Measurements from ENCODE around the gene POLL. TPM values are rescaled to one million over a fixed set of nuclear protein-coding genes. Genes with fewer than 3 reads are reported as not detected.

Gene POLL
- total and polyA plus RNA-seq, 7 donors: 9.0 to 39.6 (median 29.4) TPM

- H3K4me1 ChIP-seq: peaks cover 0 to 28% (median 20%) of the 10 kb centered on the region in 4 donors
- TF ChIP-seq POLR2AphosphoS5 (IDR thresholded peaks at IDR 0.05) (no peak), POLR2A (IDR thresholded peaks at IDR 0.05) (no peak), CTCF (IDR thresholded peaks at IDR 0.05) (no peak), EP300 (IDR thresholded peaks at IDR 0.05) (no peak)
- no peaks in the 10 kb centered on the region for H3K9me3 ChIP-seq
- peaks cover 0 to 42% (median 8%) of the 10 kb centered on the region in 4 donors for H3K36me3 ChIP-seq
- H3K4me3 ChIP-seq: no peak overlapping the region
- no peak for DNase-seq
- WGBS, 2 donors: 97% methylated on average over 9 of the region's 9 CpGs
- no peaks in the 10 kb centered on the region for H3K27me3 ChIP-seq
- intact Hi-C loops (cut with DNase I): loop anchor here (5.0 kb wide), 2 partner anchors 196 to 234 kb away; partner anchors contain the start of genes BTRC and NPM3
- no peak overlapping the region for H3K27ac ChIP-seq
Observed at GRCh38 chr10:101585841-101586240, 2.2 kb downstream of the POLL start.

- Histone ChIP-seq H3K9me3 (no peaks in the 10 kb centered on the region), H3K36me3 (peaks cover 8 to 79% (median 22%) of the 10 kb centered on the region in 4 donors), H3K4me3 (no peak overlapping the region), H3K27me3 (no peaks in the 10 kb centered on the region), H3K4me1 (no peaks in the 10 kb centered on the region), H3K27ac (no peak overlapping the region)
- DNase-seq: no peak
- intact Hi-C loops (cut with DNase I): no loop called here
- 89 to 93% methylated on average over 10 of the region's 10 CpGs for WGBS, 2 donors
- no peak for TF ChIP-seq POLR2A (IDR thresholded peaks at IDR 0.05)
- TF ChIP-seq CTCF (IDR thresholded peaks at IDR 0.05): no peak
- no peak for TF ChIP-seq POLR2AphosphoS5 (IDR thresholded peaks at IDR 0.05)
- no peak for TF ChIP-seq EP300 (IDR thresholded peaks at IDR 0.05)
Observed at GRCh38 chr10:101580486-101581399, 7.3 kb downstream of the POLL start.

GRCh38 chr10:101579516-101579870 lies 8.6 kb downstream of the POLL start:
- peaks cover 8 to 70% (median 22%) of the 10 kb centered on the region in 4 donors for H3K36me3 ChIP-seq

GRCh38 chr10:101578803-101579515 lies 9.1 kb downstream of the POLL start:
- no peak for DNase-seq
- intact Hi-C loops (cut with DNase I): no loop called here

More at GRCh38 chr10:101579516-101579870, 8.6 kb downstream of the POLL start:
- Histone ChIP-seq H3K9me3 (no peaks in the 10 kb centered on the region), H3K4me3 (no peak overlapping the region), H3K27ac (no peak overlapping the region), H3K27me3 (no peaks in the 10 kb centered on the region), H3K4me1 (no peaks in the 10 kb centered on the region)
- WGBS, 2 donors: 97 to 98% methylated on average over 12 of the region's 12 CpGs
- TF ChIP-seq POLR2AphosphoS5 (IDR thresholded peaks at IDR 0.05) (no peak), POLR2A (IDR thresholded peaks at IDR 0.05) (no peak)
- intact Hi-C loops (cut with DNase I): no loop called here
- DNase-seq: no peak

More at GRCh38 chr10:101578803-101579515, 9.1 kb downstream of the POLL start:
- Histone ChIP-seq H3K4me1 (no peaks in the 10 kb centered on the region), H3K27ac (no peak overlapping the region), H3K36me3 (peaks cover 8 to 68% (median 22%) of the 10 kb centered on the region in 4 donors), H3K4me3 (no peak overlapping the region), H3K9me3 (no peaks in the 10 kb centered on the region), H3K27me3 (no peaks in the 10 kb centered on the region)
- whole genome bisulfite sequencing, 2 donors: 95 to 96% methylated on average over 13 of the region's 13 CpGs
- TF ChIP-seq POLR2A (IDR thresholded peaks at IDR 0.05): no peak
- no peak for TF ChIP-seq POLR2AphosphoS5 (IDR thresholded peaks at IDR 0.05)
- no peak for TF ChIP-seq EP300 (IDR thresholded peaks at IDR 0.05)
- TF ChIP-seq CTCF (IDR thresholded peaks at IDR 0.05): no peak
